Osteoblast (primary cell): Measurements from ENCODE around the gene STK11. TPM values are rescaled to one million over a fixed set of nuclear protein-coding genes. Genes with fewer than 3 reads are reported as not detected.

ENCODE experiments used
- DNase-seq: peaks from one replicate; pipeline ENCODE4 v3.0.0; 2011; ENCODE audit warnings: low spot score, mixed read lengths; ENCODE audit not compliant: insufficient read length; ENCODE audit errors: missing footprints
- H2AFZ ChIP-seq: 2 replicates; pipeline ENCODE4 v1.6.0; 2011; ENCODE audit warnings: mild to moderate bottlenecking, low read length
- H3K27ac ChIP-seq: 2 replicates; pipeline ENCODE4 v1.5.1; 2011; ENCODE audit warnings: mild to moderate bottlenecking, low read depth, low read length, moderate library complexity
- H3K27me3 ChIP-seq: 2 replicates; pipeline ENCODE4 v1.6.0; 2012; ENCODE audit warnings: mild to moderate bottlenecking, control low read depth, inconsistent platforms, low read length, moderate library complexity; ENCODE audit not compliant: insufficient read depth
- H3K36me3 ChIP-seq: 2 replicates; pipeline ENCODE4 v1.5.1; 2011; ENCODE audit warnings: mild to moderate bottlenecking, low read length, control low read depth, moderate library complexity; ENCODE audit not compliant: insufficient read depth
- H3K4me1 ChIP-seq: 2 replicates; pipeline ENCODE4 v1.5.1; 2011; ENCODE audit warnings: mild to moderate bottlenecking, low read length, control low read depth, moderate library complexity; ENCODE audit not compliant: insufficient read depth
- H3K4me2 ChIP-seq: 2 replicates; pipeline ENCODE4 v1.6.0; 2011; ENCODE audit warnings: mild to moderate bottlenecking, low read length; ENCODE audit not compliant: insufficient read depth
- H3K4me3 ChIP-seq: fragments of 200-600 bp; sonication (generic); 3 replicates; pipeline ENCODE4 v1.5.1; 2012; ENCODE audit warnings: mild to moderate bottlenecking, low read length, inconsistent platforms; ENCODE audit not compliant: insufficient read depth
- H3K79me2 ChIP-seq: 2 replicates; pipeline ENCODE4 v1.6.0; 2012; ENCODE audit warnings: mild to moderate bottlenecking, low read length, control low read depth, inconsistent platforms; ENCODE audit not compliant: insufficient read depth
- H3K9me3 ChIP-seq: 2 replicates; pipeline ENCODE4 v1.5.1; 2011; ENCODE audit warnings: low read depth, low read length, control low read depth
- H4K20me1 ChIP-seq: 2 replicates; pipeline ENCODE4 v1.6.0; 2012; ENCODE audit warnings: mild to moderate bottlenecking, low read length, control low read depth; ENCODE audit not compliant: insufficient read depth
- total RNA-seq: library from RNA; depleted of rRNA; stranded (reverse); fragments of >200 nt; gene quantifications from 2 replicates; pipeline ENCODE4 v1.2.3, GENCODE V29; 2012
- TF ChIP-seq, protein P1 (sequence below): IDR thresholded peaks from 2 replicates; pipeline ENCODE4 v1.5.1; 2011; ENCODE audit warnings: mild to moderate bottlenecking, low read depth, low read length, moderate library complexity; ENCODE audit errors: extremely low read depth

STK11 gene
- total RNA-seq, 1 donor, result 100 TPM

DNA sequence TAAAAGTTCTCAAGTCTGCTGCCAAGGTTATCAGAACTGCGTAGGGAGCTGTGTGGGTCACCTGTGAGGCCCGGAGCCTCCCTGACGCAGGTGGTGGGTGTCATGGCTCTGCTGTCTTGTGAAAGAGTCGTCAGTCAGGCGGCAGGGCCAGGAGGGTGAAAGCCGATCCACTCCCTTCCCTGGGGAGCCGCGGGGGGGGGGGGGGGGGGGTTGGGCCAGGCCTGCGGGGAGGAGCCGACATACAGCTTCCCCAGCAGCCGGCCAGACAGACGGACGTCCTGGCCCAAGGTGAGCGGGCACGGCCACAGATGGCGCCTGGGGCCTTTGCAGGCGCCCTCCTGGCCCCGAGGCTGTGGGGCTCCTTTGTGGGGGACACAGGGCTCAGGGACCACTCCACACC lies 43.9 kb upstream of the STK11 start:
- H3K4me1 ChIP-seq, result peaks cover 7% of the 10 kb centered on the region
- peaks cover 3% of the 10 kb centered on the region for H3K36me3 ChIP-seq
- H3K4me3 ChIP-seq, result no peak overlapping the region
- no peaks in the 10 kb centered on the region for H3K9me3 ChIP-seq
- H4K20me1 ChIP-seq, result peaks cover 25% of the 10 kb centered on the region
- H3K79me2 ChIP-seq, result peaks cover 81% of the 10 kb centered on the region
- peak; percentile 95 for DNase-seq
- no peak overlapping the region for H2AFZ ChIP-seq
- TF ChIP-seq, protein P1, sequence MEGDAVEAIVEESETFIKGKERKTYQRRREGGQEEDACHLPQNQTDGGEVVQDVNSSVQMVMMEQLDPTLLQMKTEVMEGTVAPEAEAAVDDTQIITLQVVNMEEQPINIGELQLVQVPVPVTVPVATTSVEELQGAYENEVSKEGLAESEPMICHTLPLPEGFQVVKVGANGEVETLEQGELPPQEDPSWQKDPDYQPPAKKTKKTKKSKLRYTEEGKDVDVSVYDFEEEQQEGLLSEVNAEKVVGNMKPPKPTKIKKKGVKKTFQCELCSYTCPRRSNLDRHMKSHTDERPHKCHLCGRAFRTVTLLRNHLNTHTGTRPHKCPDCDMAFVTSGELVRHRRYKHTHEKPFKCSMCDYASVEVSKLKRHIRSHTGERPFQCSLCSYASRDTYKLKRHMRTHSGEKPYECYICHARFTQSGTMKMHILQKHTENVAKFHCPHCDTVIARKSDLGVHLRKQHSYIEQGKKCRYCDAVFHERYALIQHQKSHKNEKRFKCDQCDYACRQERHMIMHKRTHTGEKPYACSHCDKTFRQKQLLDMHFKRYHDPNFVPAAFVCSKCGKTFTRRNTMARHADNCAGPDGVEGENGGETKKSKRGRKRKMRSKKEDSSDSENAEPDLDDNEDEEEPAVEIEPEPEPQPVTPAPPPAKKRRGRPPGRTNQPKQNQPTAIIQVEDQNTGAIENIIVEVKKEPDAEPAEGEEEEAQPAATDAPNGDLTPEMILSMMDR, result no peak
- no peak overlapping the region for H3K4me2 ChIP-seq
- H3K27me3 ChIP-seq, result no peaks in the 10 kb centered on the region
- no peak overlapping the region for H3K27ac ChIP-seq

DNA sequence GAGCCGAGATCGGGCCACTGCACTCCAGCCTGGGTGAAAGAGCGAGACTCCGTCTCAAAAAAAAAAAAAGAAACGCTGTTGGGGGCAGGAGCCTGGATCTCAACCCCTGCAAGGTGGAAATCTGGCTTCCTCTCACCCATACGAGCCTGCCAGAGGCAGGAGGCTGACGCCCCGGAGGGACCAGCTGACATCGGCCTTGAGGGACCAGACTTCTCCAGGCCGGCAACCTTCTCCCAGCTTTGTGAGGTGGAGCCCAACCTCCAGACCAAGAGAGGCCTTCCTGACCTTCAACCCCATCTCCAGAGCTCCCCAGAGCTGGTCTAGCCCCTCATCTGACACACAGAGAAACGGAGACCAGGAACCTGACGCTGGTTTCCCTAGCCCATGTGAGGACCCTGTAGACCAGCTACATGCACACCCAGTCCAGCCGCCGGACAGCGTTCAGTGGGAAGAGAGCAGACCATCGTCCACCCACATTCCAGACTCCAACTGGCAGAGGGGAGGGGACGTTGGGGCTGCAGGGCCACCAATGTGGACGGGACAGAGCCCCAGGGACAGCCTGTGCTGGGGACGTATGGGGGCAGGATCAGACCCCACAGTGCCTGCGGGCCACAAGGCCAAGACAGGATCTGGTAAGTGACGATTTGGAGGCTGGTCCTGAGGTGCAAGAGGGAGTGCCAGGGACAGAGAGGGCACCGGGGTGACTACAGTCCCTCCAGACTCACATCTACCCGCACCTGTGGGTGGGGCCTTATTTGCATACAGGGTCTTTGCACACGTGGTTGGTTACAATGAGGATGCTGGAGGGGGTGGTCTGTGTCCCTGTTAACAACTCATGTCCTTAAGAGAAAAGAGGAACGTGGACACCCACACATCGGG lies 42.9 kb upstream of the STK11 start:
- Histone ChIP-seq H3K79me2 (peaks cover 81% of the 10 kb centered on the region), H3K4me1 (peaks cover 9% of the 10 kb centered on the region), H2AFZ (no peak overlapping the region), H3K4me2 (no peak overlapping the region), H3K36me3 (peaks cover 5% of the 10 kb centered on the region), H3K27me3 (no peaks in the 10 kb centered on the region), H3K4me3 (no peak overlapping the region), H4K20me1 (peaks cover 29% of the 10 kb centered on the region), H3K27ac (no peak overlapping the region), H3K9me3 (no peaks in the 10 kb centered on the region)
- no peak for DNase-seq
- TF ChIP-seq, protein P1, result no peak

DNA sequence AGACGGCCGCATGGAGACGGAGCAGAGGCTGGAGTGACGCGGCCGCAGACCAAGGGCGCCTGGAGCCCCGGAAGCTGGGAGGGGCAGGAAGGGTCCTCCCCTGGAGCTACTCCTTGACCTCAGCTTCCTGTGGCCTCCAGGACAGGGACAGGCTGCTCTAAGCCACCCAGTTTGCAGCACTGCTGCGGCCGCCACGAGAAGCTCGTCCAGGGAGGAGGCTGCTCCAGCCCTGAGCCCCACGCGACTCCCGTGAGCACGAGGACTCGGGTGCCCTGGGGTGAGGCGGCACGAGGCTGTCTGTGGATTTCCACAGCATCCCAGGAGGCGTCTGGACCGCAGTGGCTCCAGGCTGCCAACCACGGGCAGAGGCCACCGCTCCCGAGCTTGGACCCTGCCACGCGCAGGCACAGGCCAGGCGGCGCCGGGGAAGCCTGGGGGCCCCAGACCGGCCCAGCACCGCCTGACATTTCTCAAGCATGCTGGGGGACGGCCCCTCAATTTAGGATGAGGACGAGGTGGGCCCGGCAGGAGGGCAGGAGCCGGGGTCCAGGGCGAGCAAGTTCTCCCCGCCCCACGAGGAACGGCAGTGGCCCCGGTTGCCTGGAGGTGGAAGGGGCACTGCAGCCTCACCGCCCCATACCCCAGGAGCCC lies 42.2 kb upstream of the STK11 start:
- no peak overlapping the region for H3K27ac ChIP-seq
- H3K27me3 ChIP-seq, result no peaks in the 10 kb centered on the region
- H3K9me3 ChIP-seq, result no peaks in the 10 kb centered on the region
- TF ChIP-seq, protein P1, result no peak
- peaks cover 13% of the 10 kb centered on the region for H3K4me1 ChIP-seq
- H3K4me2 ChIP-seq, result no peak overlapping the region
- H2AFZ ChIP-seq, result no peak overlapping the region
- DNase-seq, result no peak
- peaks cover 5% of the 10 kb centered on the region for H3K36me3 ChIP-seq
- peaks cover 81% of the 10 kb centered on the region for H3K79me2 ChIP-seq
- no peak overlapping the region for H3K4me3 ChIP-seq
- peaks cover 29% of the 10 kb centered on the region for H4K20me1 ChIP-seq
